OCI-LY1 (cell line): Measurements from ENCODE around the gene LIF.
"Not testable (repeated sequence)": the region's sequence is repeated elsewhere in the genome, so short reads cannot be mapped to it uniquely, and the experiment has no call there.

Source experiments
- H2AFZ ChIP-seq: fragments of 200-600 bp; sonication (generic), shearing (Covaris generic); 2 replicates; pipeline ENCODE4 v1.6.0; 2014; ENCODE audit warnings: antibody characterized with exemption, mild to moderate bottlenecking, low read length
- H3F3A ChIP-seq: fragments of 200-600 bp; sonication (generic), shearing (Covaris generic); 2 replicates; pipeline ENCODE4 v1.6.0; 2014; ENCODE audit warnings: mild to moderate bottlenecking, antibody characterized with exemption, low read length, moderate library complexity; ENCODE audit not compliant: insufficient read depth
- H3K27ac ChIP-seq: fragments of 200-600 bp; sonication (generic); 2 replicates; pipeline ENCODE4 v1.5.1; 2014; ENCODE audit warnings: low read length, mixed run types, mild to moderate bottlenecking, low read depth; ENCODE audit not compliant: poor library complexity, severe bottlenecking
- H3K27me3 ChIP-seq: fragments of 200-600 bp; sonication (generic); 2 replicates; pipeline ENCODE4 v1.6.0; 2014; ENCODE audit warnings: antibody characterized with exemption, mild to moderate bottlenecking, low read length, moderate library complexity; ENCODE audit not compliant: insufficient read depth
- H3K36me3 ChIP-seq: fragments of 200-600 bp; sonication (generic); 2 replicates; pipeline ENCODE4 v1.6.1; 2014; ENCODE audit warnings: mild to moderate bottlenecking, antibody characterized with exemption, low read length, moderate library complexity, mixed read lengths; ENCODE audit not compliant: insufficient read depth
- H3K4me1 ChIP-seq: fragments of 200-600 bp; sonication (generic); 2 replicates; pipeline ENCODE4 v1.5.1; 2014; ENCODE audit warnings: mild to moderate bottlenecking, low read length, moderate library complexity; ENCODE audit not compliant: insufficient read depth, severe bottlenecking
- H3K4me2 ChIP-seq: fragments of 200-600 bp; sonication (generic), shearing (Covaris generic); 2 replicates; pipeline ENCODE4 v1.6.1; 2014; ENCODE audit warnings: low read length
- H3K4me3 ChIP-seq: fragments of 200-600 bp; sonication (generic); 2 replicates; pipeline ENCODE4 v1.5.1; 2014; ENCODE audit warnings: low read length, low read depth, mild to moderate bottlenecking, mixed read lengths; ENCODE audit not compliant: poor library complexity, severe bottlenecking
- H3K79me2 ChIP-seq: fragments of 200-600 bp; shearing (Covaris generic); 2 replicates; pipeline ENCODE4 v1.6.1; 2016; ENCODE audit warnings: mixed run types, low read length, mixed read lengths; ENCODE audit not compliant: insufficient read depth
- H3K9ac ChIP-seq: fragments of 200-600 bp; sonication (generic), shearing (Covaris generic); 2 replicates; pipeline ENCODE4 v1.6.1; 2014; ENCODE audit warnings: mild to moderate bottlenecking, low read length, mixed read lengths
- H3K9me2 ChIP-seq: fragments of 200-600 bp; sonication (generic), shearing (Covaris generic); 2 replicates; pipeline ENCODE4 v1.6.1; 2014; ENCODE audit warnings: low read depth, mild to moderate bottlenecking, low read length, mixed read lengths
- H3K9me3 ChIP-seq: fragments of 200-600 bp; shearing (Covaris generic); 2 replicates; pipeline ENCODE4 v1.6.1; 2014; ENCODE audit warnings: low read length, mixed read lengths
- H4K20me1 ChIP-seq: fragments of 200-600 bp; sonication (generic), shearing (Covaris generic); 2 replicates; pipeline ENCODE4 v1.6.0; 2016; ENCODE audit warnings: mild to moderate bottlenecking, low read length; ENCODE audit not compliant: insufficient read depth
- EZH2 ChIP-seq: fragments of 200-600 bp; sonication (generic), shearing (Covaris generic); IDR thresholded peaks from 2 replicates; pipeline ENCODE4 v1.8.0; 2017; ENCODE audit warnings: borderline replicate concordance, mixed run types, mild to moderate bottlenecking, antibody characterized with exemption, low read length, moderate library complexity, mixed read lengths
- TF ChIP-seq, protein P1 (sequence below): fragments of 200-600 bp; sonication (generic), shearing (Covaris generic); IDR thresholded peaks from 2 replicates; pipeline ENCODE4 v1.5.1; 2017; ENCODE audit warnings: mild to moderate bottlenecking, antibody characterized with exemption, low read length, moderate library complexity, mixed read lengths

Gene LIF

DNA sequence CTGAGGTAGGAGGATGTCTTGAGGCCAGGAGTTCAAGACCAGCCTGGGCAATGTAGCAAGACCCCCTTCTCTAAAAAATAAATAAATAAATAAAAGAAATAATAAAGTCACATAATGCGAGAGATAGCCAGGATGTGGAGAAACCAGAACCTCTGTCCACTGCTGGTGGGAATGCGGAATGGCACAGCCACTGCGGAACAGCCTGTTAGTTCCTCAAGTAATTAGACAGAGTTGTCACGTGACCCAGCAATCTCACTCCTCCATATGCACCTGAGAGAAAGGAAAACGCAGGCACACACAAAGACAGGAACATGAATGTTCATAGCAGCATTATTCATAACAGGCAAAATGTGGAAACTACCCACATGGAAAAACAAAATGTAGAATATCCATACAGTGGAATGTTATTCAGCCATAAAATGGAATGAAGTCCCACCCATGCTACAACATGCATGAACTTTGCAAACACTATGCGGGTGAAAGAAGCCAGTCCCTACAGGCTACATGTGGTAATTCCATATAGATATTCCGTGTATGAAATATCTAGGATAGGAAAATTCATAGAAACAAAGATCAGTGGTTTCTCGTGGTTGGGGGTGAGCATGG lies 27.4 kb downstream of the LIF start:
- Histone ChIP-seq H3K9me2 (no peaks in the 10 kb centered on the region), H3K9me3 (no peaks in the 10 kb centered on the region), H3K4me1 (no peaks in the 10 kb centered on the region), H3F3A (no peaks in the 10 kb centered on the region), H3K9ac (no peak overlapping the region), H4K20me1 (no peaks in the 10 kb centered on the region), H3K4me2 (no peak overlapping the region), H3K27ac (no peak overlapping the region), H3K27me3 (no peaks in the 10 kb centered on the region; the same call in 1 of the 2 replicates), H3K4me3 (no peak overlapping the region), H3K79me2 (no peaks in the 10 kb centered on the region), H2AFZ (no peak overlapping the region), H3K36me3 (no peaks in the 10 kb centered on the region)
- TF ChIP-seq, protein P1, sequence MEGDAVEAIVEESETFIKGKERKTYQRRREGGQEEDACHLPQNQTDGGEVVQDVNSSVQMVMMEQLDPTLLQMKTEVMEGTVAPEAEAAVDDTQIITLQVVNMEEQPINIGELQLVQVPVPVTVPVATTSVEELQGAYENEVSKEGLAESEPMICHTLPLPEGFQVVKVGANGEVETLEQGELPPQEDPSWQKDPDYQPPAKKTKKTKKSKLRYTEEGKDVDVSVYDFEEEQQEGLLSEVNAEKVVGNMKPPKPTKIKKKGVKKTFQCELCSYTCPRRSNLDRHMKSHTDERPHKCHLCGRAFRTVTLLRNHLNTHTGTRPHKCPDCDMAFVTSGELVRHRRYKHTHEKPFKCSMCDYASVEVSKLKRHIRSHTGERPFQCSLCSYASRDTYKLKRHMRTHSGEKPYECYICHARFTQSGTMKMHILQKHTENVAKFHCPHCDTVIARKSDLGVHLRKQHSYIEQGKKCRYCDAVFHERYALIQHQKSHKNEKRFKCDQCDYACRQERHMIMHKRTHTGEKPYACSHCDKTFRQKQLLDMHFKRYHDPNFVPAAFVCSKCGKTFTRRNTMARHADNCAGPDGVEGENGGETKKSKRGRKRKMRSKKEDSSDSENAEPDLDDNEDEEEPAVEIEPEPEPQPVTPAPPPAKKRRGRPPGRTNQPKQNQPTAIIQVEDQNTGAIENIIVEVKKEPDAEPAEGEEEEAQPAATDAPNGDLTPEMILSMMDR, result no peak
- TF ChIP-seq EZH2, result no peak

DNA sequence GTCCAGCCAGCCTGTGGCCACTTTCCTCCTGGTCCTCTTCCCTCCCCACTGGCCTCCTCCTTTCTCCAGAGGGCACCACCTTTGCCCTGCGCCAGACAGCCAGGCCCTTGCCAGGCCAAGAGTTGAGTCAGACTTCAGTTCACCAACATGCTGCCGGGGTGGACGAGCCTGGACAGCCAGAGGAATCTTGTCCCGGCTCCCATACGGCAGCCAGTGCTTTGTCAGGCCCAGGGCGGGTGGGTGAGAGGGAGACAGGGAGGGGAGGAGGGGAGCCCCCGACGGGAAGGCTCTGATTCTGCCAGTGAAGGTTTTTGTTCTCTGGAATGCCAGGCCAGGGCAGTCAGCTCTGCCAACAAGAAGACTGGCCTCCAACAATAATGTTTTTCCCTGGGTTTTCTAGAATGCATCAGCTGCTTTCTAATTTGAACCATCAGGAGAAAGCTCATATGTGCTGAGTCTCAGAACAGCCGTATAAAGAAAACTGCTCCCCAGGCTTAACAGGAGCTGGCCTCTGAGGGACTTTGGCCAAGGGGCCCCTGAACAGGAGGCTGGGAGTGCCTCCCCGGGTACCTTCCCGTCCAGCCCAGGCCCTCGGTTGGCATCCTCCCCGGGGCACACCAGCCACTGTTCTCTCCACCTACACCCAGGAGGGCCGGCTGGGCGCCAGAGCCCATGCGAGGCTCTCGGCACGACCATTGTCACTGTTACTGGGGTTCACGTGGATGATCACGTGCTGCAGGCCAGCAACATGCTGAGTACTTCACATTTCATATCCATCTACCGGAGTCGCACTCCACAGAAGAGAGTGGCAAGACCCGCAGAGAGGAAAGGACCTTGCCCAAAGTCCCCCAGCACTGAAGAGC lies 28.6 kb downstream of the LIF start:
- H3K36me3 ChIP-seq, result no peaks in the 10 kb centered on the region
- H3K4me2 ChIP-seq, result no peak overlapping the region
- no peaks in the 10 kb centered on the region; the same call in 1 of the 2 replicates for H3K27me3 ChIP-seq
- H3K27ac ChIP-seq, result no peak overlapping the region
- H3K9me2 ChIP-seq, result no peaks in the 10 kb centered on the region
- H4K20me1 ChIP-seq, result no peaks in the 10 kb centered on the region
- H3F3A ChIP-seq, result no peaks in the 10 kb centered on the region
- H3K4me1 ChIP-seq, result no peaks in the 10 kb centered on the region
- no peak for TF ChIP-seq EZH2
- TF ChIP-seq, protein P1, result no peak
- H3K9ac ChIP-seq, result no peak overlapping the region
- H2AFZ ChIP-seq, result no peak overlapping the region
- H3K79me2 ChIP-seq, result no peaks in the 10 kb centered on the region
- H3K4me3 ChIP-seq, result no peak overlapping the region
- no peaks in the 10 kb centered on the region for H3K9me3 ChIP-seq

DNA sequence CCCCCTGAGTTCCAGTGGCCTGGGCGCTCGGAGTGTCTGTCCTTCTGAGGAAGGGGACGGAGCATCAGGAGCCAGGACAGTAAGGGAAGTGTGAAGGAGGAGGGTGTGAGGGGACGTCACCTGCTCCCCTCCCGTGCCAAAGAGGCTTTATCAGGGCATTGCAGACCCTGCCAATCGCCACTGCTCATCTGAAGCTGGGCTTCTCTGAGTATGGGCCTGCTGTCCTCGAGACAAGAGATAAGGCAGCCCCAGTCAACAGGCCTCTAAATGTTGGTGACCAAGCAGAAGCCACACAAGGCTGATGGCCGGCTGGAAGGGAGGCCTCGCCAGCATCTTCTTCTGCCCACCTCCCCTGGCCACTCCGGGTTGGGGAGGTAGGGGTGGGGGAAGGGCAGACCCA lies 29.8 kb downstream of the LIF start:
- no peaks in the 10 kb centered on the region for H3K9me3 ChIP-seq
- H3K4me1 ChIP-seq, result no peaks in the 10 kb centered on the region
- H3K4me2 ChIP-seq, result no peak overlapping the region
- no peaks in the 10 kb centered on the region for H3F3A ChIP-seq
- no peaks in the 10 kb centered on the region for H3K9me2 ChIP-seq
- TF ChIP-seq EZH2, result no peak
- TF ChIP-seq, protein P1, result no peak
- H2AFZ ChIP-seq, result no peak overlapping the region
- H3K36me3 ChIP-seq, result no peaks in the 10 kb centered on the region
- H4K20me1 ChIP-seq, result no peaks in the 10 kb centered on the region
- no peak overlapping the region for H3K4me3 ChIP-seq
- H3K79me2 ChIP-seq, result no peaks in the 10 kb centered on the region
- H3K27ac ChIP-seq, result no peak overlapping the region
- no peaks in the 10 kb centered on the region; the same call in 1 of the 2 replicates for H3K27me3 ChIP-seq
- no peak overlapping the region for H3K9ac ChIP-seq

DNA sequence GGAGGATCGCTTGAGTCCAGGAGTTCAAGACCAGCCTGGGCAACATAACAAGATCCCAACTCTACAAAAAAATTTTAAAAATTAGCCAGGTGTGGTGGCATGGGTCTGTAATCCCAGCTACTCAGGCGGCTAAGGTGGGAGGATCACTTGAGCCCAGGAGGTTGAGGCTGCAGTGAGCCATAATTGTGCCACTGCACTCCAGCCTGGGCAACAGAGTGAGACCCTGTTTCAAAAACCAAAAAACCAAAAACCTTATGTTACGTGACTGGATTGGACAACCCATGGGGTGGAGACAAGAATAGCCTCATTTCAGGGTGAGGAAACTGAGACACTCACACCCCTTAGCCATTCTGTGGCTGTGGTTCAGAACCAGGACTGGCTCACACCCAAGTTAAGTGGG lies 30.3 kb downstream of the LIF start:
- not testable (repeated sequence) for H3K9ac ChIP-seq, H3K27ac ChIP-seq, H3K9me2 ChIP-seq, H3K36me3 ChIP-seq, H3F3A ChIP-seq, H3K27me3 ChIP-seq, H4K20me1 ChIP-seq, H3K4me1 ChIP-seq, H3K4me2 ChIP-seq, H3K9me3 ChIP-seq, H3K4me3 ChIP-seq, H3K79me2 ChIP-seq, H2AFZ ChIP-seq
